HuH-7.5 (cell line): ENCODE results near the gene SYT2.

Source experiments
- DNase-seq: peaks from one replicate; pipeline ENCODE4 v3.0.0; 2011; ENCODE audit warnings: low spot score

The SYT2 gene

DNA sequence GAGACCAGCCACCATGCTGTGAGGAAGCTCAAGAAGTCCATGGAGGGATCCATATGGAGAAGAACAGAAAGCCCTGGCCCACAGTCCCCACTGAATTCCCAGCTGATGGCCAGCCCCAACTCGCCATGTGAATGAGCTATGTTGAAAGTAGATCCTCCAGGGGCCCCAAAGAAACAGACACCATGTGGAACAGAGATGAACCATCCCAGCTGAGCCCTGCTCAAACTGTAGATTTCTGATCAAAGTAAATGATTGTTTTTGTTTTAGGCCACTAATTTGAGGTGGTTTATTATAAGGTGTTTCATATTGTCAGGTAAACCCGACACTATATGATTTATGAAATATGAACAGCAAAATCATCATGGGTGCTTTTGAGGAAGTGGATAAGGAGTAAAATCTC, 32.8 kb downstream of the SYT2 start:
- no peak for DNase-seq

DNA sequence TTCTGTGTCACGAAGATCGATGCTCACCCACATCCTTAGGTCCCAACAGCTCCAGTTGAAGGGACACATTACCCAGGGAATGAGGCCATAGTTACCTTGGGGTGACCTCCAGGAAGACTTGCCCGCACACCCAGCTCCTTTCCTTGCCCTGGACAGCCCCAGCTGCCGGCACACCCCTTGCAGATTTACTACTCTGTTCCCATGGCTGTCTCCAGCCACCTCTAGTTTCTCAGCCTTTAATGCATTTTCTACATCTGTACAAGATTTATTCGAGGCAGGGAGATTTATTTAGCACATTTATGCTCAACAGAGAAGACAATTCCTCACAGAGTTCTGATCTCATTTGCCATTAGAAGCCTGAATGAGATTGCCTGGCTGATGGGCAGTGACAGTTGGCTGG, 36.7 kb downstream of the SYT2 start:
- no peak for DNase-seq

DNA sequence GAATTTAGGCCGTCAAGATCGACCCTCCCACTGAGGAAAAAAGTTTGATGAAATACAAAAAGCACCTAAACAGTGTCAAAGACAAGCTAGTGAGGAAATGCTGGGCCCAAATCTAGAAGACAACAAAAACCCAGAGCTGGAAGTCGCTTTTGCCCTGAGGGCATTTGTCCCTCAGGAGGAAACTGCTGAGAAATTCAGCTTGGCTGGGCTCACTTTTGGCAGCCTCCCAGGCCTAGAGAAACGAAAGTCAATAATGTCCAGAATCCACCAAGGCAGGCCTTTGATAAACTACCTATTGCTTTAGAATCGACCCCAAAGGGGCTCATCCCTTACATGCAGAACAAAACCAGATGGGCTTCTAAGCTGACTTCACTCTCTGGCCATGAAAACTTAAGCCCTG, 38.9 kb downstream of the SYT2 start:
- no peak for DNase-seq

DNA sequence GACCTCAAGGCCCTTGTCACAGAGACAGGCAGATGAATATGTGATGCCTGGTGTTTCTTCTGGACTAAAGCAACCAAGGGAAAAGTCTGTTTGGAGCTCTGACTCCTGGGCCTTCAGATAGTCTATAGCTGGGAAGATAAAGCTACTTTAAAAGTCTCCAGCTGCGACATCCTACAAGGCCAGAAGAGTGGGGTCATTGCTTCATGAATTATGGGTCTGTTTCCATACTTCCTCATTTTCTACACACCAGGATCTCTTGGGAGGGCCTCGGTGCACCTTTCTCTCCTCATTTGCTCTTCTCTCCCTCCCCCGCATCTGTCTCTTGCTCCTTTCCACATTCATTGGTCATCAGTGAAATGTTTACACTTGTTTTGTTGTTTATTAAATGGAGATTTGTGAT, 44.8 kb downstream of the SYT2 start:
- no peak for DNase-seq

DNA sequence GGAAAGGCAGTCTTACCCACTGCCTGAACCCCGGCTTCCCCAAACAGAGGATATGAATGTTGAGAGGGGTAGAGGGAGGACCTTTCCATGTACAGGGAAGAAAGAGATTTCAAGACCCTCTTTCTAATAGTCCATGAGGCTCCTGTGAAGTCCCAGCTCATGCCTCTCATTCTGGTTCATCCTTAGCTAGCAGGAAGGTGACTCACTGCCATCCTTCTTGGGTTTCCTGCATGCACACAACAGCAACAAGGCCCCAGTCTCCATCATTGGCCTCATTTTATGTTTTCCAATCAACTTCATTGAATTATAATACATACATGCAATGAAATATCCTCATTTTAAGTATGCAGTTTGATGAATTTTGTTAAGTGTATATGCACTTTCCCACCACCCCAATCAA, 46.2 kb downstream of the SYT2 start:
- DNase-seq: no peak

DNA sequence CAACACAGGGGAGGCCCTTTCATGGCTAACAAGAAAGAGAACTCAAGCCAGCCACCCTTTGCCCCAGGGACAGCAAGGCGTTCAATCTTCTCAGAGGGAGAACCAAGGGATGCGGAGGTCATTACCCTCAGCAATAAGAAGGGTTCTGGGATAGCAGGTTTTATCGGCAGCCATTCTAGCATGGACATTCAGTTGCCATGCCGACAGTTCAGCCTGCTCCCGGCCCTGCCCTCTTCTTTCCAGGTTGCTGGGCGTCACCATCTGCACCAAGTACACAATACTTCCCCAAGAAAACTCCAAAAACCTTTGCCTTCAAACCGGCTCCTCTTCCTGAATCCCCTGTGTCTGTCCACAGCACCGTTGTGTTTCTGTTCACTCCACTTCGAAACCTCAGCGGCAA, 47.1 kb downstream of the SYT2 start:
- DNase-seq: no peak

DNA sequence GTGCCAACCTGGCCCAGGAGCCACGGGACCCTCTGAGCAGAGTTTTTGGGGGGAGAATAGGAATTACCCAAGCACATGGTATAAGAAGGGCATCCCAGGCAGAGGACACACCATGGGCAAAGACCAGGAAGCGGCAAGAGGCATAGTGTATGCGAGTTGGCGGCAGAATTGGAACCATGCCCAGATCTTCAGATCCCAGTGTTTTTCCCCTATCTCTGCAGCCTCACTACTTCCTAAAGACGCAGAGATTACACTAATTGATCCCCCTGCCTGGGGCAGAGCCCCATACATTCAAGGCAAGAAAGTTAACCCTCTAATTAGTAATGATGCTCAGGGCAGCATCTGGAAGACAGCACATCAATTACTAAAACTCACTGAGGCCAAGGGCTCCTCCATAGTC, 48.2 kb downstream of the SYT2 start:
- DNase-seq: no peak

DNA sequence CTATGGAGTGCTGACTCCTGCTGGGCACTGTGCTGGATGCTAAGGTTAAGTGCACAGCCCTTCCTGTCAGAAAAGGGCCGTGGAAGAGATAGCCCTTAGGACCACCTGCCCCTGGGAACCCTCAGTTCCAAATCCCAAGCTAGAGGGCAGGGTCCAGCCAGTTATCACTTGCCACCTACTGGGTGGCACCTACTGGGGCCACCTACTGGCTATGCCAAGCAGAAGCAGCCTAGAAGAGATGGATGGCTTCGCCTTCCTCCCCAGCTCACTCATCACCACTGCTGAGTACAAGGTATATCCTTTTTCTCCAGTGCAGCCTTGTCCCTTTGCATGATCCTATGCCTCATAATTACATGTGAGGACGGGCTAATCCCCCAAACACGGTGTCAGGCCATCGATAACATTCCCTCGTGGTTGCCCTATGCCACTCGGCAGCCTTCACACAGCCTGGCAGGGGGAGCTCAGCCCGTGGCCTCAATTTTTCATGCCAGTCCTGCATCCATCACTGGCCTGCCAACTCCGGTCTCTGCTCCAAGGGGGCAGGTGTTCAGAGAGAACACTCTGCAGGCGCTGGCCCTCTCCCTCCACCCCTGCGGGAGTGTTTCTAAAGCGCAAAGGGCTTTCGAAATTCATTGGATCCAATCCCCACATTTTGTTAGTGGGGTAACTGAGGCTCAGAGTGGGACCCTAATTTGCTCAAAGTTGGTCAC, 49.0 kb downstream of the SYT2 start:
- DNase-seq: no peak

DNA sequence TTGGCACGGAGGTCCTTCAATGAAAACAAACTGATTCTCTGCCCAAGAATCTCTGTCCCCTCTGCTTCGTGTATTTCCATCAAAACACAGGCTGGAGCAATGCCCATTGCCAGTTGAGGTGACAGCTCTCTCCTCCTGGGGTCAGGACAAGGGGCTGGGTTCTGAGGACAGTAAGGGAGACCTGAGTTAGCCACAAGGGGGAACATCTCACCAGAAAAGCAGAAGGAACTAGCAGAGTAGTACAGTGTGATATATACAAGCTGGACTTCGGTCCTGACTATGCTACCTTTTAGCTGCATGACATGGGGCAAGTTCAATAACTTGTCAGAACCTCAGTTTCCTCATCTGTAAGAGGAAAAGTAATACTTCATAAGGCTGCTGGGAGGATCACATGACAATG, 50.3 kb downstream of the SYT2 start:
- no peak for DNase-seq

DNA sequence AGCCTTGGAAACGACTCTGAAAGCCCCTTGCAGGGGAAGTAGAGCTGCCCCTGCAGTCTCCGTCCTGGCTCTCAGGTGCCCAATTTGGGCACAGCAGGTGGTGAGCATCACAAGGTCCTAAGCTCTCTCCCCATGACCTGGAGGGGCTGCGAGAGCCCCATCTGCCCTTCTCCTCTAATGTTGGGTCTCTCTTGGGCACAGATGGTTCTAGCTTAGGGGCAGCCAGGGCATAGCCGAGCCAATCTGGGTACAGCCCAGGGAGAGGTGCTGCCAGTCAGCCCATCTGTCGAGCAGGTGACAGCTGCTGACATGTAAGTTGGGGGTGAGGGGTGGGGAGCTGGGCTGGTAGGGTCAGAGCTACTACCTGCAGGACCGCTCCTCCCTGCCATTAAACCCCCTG, 50.7 kb downstream of the SYT2 start:
- DNase-seq: no peak

DNA sequence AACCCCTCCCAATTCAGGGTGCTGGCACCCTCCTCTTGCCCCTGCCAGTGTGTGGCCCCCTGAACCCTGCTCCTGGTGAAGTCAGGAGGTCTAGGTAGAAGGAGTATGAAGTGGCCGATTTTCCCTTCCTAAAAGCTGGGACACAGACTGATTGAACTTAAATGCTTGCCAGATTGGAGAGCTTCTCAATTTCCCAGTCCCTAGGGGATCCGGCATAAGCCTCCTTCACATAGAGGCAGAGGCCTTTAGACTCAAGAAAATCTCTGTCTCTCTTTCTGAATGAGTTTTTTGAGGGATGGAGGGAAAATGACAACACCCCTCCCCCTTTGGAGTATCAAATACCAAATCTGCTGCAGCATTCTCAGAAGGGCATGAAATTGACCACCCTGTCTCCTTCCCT, 51.5 kb downstream of the SYT2 start:
- DNase-seq: no peak

DNA sequence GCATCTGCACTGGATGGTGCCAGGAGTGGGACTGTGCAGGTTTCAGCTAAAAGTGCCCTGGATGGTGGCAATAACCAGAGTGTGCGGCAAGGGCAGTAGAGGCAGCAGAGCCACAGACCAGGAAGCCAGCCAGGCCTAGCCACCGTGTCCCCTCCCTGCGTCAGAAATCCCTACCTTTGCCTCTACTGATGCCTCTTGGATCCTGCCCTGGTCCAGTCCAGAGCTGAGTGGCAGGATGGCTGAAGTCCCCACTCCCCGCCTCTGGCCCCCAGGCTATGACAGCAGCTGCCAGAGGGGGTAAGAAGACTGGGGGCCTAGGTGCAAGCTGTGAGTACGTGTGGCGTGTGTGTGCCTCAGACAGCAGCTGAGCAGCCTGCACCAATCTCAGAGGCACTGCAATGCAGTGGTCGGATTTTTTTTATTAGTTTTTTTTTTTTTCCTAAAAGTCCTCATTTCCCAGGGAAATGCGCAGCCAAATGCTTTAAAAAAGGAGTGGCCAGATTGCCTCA, 51.9 kb downstream of the SYT2 start:
- no peak for DNase-seq

DNA sequence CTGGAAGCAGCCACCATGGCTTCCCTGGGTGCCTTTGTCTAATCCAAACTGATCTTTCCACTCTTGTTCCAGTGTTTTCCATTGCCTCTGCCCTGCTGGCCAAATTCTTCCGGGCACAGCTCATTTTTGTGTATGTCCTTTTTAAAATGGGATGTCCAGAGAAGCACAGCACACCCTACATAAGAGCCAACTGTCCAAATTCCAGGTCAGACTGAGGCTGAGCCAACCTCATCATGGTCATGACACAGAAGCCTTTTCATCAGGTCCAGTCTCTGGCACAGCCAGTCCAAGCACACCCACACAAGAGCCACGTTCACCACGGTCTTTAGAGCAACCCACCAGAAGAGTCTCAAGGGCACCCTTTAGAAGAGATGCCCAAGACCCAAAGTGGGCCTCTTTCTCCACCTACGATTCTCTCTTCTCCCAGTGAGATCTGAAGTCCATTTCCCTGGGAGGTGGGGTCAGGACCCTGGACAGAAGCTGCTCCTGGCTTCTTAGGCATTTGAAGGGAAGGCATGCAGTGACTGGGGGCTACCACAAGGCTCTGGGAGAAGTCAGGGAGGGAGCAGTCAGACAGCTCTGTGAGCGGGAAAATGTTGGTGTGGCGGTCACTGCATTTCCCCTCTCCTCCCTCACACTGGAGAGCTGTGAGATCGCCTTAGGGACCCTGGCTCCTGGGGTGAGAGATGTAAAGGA, 53.2 kb downstream of the SYT2 start:
- DNase-seq: peak; percentile 64

DNA sequence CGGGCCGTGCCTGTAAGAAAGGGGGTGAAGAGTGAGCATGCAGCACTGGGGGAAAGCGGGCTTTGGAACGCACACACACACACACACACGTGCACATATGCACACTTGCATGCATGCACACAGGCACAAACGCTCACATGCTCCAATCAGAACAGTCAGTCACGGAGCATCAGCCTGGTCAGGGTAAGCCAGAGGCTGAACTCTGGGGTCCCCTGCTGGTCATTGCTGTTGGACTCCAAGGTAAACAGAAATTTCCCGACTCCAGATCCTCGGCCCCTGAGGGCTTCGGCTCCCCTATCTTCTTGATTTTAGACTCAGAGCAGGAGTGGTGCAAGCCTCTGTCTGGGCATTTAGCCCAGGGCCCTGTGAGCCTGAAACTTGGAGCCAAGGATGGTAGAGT, 54.2 kb downstream of the SYT2 start:
- DNase-seq: no peak

DNA sequence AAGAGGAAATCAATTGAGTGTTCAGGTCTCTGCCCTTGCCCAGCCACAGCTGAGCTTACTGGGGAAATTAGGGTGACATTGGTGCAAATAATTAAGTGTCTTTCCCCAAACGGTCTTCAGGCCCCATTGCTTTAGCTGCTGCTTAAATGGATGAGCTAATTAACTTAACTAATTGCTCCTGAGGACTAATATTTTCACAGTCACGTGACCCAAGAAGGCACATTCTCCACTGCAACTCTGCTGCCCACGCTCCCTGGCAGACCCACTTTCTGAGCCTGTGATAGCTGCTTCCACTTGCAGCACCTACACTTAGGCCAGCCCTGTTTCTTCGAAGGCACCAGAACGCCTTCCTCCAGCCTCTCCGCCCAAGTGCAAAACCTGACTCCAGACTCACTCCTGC, 56.2 kb downstream of the SYT2 start:
- DNase-seq: no peak

DNA sequence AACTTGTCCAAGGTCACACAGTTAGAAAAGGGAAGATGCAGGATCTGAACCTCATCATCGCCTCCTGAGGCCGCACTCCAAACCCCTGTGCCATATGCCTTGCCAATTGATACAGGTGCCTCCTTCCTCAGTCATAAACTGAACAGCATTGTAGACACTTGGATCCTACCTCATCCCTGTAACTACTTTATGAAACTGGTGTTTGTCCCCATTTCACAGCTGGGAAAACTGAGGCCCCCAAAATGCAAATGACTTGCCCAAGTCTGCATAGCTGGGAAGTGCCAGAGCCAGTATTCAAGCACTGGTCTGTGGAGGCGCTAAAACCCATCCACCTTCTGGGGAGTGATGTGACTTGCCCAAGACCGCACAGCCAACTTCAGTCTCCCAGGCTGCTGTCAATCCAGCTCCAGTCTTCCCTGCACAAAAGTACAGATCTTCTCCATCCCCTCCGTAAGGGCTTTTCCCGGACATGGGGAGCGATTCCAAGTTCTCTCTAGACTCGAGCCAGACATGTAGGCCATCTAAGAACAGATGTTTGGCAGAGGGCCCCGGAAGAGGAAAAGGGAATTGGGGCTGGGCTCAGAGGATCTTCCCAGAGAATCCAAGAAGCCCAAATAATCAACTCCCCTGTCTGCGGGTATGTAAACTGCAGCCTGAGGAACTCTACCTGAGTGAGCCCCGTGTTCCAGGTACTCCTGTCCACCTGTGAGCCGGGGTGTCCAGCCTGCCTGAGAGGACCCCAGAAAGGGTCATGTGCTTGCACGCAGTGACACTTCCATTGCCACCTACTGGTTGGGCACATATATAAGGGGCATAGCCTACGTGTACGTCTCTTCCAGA, 60.5 kb downstream of the SYT2 start:
- no peak for DNase-seq

DNA sequence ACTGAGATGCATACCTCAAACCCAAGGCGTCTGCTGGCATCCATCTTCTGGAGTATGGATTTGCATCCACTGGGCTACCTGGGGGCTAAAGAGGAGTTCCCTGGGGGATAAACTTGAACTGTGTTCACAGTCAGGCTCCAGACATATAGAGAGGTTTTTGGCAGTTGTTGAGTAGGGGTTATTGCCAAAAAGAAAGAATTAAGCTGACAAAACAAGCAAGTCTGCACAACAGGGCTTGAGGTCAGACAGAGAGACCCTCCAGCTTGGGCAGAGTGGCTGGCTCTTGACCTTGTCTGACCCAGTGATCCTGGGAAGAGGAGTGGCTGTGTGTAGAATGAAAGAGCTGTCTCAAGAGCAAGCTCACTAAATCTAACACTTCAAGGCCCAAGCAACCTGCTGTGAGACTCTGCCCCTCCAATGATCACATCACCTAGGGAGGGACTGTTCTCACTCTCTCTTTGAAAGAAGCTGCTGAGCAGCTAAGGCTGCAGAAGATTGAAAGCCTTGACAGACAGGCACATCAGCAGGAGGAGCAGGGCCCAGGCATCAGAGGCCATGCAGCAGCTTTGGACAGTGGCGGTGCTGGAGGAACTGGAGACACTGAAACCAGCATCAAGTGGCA, 61.5 kb downstream of the SYT2 start:
- DNase-seq: no peak

DNA sequence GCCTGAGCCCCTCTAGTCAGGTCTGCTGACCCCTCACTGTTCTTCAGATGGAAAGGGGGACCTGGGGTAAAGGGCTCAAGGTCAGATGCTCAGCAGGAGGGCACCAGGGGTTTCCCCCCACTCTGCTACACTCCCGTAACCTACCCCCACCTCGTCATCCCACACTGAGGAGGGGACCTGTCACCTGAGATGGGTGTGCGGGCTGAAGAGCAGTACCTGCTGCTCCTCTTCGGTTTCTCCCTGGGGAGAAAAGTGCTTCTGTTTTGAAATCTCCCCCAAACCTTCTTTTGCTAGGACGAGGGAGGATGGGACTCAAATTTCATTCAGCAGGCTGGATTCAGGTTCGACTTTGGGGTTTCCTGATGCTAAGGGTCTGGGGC, 65.2 kb downstream of the SYT2 start:
- DNase-seq: no peak

DNA sequence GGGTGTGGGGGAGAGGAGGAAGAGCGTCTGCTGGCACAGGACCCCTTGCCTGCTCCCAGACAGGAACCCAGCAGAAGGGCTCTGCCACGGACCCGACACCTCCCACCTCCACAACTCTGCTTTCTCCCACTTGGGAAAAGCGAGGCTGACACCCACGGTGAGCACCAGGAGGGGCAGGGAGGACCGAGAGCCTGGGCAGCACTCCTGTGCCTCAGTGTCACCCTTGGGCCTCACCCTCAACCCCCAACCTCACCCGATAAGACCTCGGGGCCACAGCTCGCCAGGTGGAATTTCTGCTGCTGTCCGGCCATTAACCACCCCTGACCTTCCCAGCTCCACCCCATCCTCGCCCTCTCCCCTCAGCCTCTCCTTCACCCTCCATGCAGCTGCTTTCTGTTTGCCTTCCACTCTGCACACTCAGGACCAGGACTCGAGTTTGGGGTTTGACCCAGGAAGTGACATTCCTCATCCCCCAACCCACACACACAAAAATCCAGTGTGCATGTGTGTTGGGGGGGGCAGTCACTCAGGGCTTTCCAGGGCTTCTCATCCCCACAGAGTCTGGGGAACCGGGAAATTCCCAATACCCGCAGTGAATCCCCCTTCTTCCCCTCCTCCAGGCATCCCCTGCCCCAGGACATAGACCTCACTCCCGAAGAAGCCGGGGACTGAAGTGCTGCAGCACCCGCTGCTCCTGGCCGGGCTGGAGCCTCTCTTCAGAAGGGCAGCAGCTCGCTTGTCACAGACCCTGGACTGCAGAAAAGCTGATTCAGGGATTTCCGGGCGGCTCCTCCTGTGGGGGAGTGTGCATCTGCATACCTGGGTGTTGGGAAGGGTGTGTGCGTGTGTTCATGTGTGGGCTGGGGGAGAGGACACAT, 65.8 kb downstream of the SYT2 start:
- no peak for DNase-seq

DNA sequence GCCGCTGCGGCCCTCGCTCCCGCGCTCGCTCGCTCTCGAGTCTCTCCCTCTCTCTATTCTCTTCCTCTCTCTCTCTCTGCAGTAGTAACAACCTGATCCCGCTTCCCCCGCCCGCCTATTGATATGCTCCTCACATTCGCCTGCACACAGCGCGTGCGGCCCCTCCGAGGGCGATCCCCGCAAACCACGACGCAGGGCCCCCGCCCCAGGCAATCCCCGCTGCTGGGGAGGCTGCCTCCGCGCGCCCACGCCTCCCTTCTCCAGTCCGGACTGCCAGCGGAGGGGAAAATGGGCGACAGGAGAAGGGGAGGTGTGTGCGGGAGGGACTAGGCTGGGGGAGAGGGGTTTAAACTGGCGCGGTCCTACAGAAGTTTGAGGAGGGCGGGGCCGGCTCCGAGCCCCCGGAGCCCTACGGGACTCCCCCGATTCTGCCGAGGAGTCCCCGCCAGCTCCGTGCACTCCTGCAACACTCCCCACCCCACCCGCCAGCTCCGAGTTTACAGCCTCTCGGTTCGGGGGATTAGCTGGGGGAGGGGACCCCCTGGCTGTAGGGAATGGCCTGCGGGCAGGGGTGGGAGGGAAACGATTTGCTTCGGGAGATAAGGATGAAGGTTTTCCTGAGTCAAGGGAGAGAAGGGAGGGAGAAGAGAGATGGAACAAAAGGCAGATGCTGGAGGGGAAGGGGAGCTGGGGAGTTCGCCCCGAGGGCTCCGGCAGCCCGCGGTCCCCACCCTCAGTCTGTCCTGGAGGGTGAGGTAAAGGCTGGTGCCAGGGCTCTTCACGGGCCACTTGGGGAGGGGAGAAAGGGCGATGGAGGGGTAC, 66.6 kb downstream of the SYT2 start:
- DNase-seq: peak; percentile 28
